ENCODE measurements around the gene PRICKLE1.

PRICKLE1 gene

DNA sequence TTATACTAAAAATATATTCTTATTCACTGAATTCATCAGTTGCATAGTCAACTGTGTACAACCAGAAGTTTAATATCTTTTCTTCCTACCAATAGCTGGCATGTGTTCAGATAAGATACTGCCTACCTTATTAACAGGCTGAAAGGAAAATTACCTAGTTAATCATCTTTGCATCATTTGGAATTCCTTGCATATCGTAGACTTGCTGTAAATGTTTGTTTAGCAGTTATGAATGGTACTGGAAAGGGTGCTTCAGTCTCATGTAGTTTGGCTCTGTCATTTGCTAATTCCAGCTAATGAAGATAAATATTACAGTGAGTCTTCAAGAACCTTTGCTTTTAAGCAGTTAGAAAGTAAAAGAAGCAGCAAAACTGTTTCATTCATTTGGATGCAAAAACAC is 179.2 kb downstream of the PRICKLE1 start:
- no peak for DNase-seq (ENCODE audit: low read depth)
- TF ChIP-seq, protein P1, sequence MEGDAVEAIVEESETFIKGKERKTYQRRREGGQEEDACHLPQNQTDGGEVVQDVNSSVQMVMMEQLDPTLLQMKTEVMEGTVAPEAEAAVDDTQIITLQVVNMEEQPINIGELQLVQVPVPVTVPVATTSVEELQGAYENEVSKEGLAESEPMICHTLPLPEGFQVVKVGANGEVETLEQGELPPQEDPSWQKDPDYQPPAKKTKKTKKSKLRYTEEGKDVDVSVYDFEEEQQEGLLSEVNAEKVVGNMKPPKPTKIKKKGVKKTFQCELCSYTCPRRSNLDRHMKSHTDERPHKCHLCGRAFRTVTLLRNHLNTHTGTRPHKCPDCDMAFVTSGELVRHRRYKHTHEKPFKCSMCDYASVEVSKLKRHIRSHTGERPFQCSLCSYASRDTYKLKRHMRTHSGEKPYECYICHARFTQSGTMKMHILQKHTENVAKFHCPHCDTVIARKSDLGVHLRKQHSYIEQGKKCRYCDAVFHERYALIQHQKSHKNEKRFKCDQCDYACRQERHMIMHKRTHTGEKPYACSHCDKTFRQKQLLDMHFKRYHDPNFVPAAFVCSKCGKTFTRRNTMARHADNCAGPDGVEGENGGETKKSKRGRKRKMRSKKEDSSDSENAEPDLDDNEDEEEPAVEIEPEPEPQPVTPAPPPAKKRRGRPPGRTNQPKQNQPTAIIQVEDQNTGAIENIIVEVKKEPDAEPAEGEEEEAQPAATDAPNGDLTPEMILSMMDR (conservative IDR thresholded peaks at IDR 0.05; ENCODE audit: low read depth, low read length) = no peak
- H3K4me3 ChIP-seq (ENCODE audit: low read length) = no peak overlapping the region

DNA sequence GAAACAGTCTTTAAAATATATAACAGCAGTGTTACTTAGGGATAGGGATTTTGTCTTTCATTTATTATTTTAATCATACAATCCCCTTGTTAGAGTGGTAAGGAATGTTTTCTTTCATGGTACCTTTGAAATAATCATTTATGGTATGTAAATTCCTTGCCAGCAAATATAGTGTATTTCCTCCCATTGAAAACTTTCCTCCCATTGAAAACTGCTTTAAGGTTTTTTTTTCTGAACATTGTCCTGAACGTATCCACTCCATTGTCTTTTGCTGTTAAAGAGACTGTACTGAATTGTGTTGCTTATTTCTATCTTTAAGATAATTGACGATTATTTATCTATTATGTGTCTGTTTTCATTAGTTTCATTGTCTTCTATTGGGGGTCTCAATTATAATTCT is 180.1 kb downstream of the PRICKLE1 start:
- TF ChIP-seq, protein P1 (conservative IDR thresholded peaks at IDR 0.05; ENCODE audit: low read depth, low read length) = no peak
- H3K4me3 ChIP-seq (ENCODE audit: low read length) = no peak overlapping the region
- no peak for DNase-seq (ENCODE audit: low read depth)

DNA sequence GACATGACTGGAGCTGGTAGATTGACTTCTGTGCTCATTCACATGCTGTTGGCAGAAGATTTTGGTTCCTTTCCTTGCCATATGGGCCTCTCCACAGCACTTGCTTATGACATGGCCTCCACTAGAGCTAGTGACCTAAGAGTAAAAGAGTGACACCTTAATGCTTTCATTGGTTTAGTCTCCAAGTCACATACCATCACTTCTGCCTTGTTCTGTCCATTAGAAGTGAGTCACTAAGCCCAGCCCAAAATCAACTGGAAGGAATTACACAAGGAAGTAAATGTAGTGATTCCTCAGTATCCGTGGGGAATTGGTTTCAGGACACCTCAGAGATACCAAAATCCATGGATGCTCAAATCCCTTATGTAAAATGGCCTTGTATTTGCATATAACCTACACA is 182.2 kb downstream of the PRICKLE1 start:
- no peak for DNase-seq (ENCODE audit: low read depth)
- H3K4me3 ChIP-seq (ENCODE audit: low read length) = no peak overlapping the region
- TF ChIP-seq, protein P1 (conservative IDR thresholded peaks at IDR 0.05; ENCODE audit: low read depth, low read length) = no peak
